Retinal pigment epithelial cell (primary cell): ENCODE results near the gene C2orf72.

ENCODE experiments used
- DNase-seq: peaks from one replicate; pipeline ENCODE4 v3.0.0-alpha.2; 2010; ENCODE audit warnings: low read depth
- H3K4me3 ChIP-seq: 2 replicates; pipeline ENCODE4 v1.5.1; 2011; ENCODE audit warnings: mild to moderate bottlenecking, low read length, control low read depth, moderate library complexity
- TF ChIP-seq, protein P1 (sequence below): conservative IDR thresholded peaks from 2 replicates; pipeline ENCODE4 v1.5.1; 2011; ENCODE audit warnings: low read depth, low read length, control low read depth, inconsistent platforms

C2orf72 gene

GRCh38 chr2:231028889-231029288, 8.4 kb upstream of the C2orf72 start:
- no peak overlapping the region for H3K4me3 ChIP-seq
- DNase-seq, result no peak
- TF ChIP-seq, protein P1, sequence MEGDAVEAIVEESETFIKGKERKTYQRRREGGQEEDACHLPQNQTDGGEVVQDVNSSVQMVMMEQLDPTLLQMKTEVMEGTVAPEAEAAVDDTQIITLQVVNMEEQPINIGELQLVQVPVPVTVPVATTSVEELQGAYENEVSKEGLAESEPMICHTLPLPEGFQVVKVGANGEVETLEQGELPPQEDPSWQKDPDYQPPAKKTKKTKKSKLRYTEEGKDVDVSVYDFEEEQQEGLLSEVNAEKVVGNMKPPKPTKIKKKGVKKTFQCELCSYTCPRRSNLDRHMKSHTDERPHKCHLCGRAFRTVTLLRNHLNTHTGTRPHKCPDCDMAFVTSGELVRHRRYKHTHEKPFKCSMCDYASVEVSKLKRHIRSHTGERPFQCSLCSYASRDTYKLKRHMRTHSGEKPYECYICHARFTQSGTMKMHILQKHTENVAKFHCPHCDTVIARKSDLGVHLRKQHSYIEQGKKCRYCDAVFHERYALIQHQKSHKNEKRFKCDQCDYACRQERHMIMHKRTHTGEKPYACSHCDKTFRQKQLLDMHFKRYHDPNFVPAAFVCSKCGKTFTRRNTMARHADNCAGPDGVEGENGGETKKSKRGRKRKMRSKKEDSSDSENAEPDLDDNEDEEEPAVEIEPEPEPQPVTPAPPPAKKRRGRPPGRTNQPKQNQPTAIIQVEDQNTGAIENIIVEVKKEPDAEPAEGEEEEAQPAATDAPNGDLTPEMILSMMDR, result no peak

- DNase-seq, result no peak
- TF ChIP-seq, protein P1, result no peak
- no peak overlapping the region for H3K4me3 ChIP-seq
Observed at GRCh38 chr2:231029563-231029962, 7.8 kb upstream of the C2orf72 start.

DNA sequence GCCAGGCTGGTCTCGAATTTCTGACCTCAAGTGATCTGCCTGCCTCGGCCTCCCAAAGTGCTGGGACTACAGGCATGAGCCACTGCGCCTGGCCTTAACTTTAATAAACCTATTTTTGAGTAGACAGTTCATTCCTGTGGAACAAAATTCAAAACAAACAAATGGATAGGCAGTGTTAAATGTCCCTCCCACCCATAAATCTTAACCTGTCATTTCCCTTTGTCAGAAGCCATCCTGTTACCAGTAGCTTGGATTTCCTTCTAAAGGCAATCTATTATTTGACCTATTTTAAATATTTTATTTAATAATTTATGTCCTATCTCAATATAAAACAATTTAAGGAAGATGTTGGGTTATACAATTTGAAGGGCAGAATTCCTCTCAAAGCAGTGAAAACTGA, 6.6 kb upstream of the C2orf72 start:
- TF ChIP-seq, protein P1, result no peak
- DNase-seq, result no peak
- H3K4me3 ChIP-seq, result no peak overlapping the region

GRCh38 chr2:231032575-231033140, 4.7 kb upstream of the C2orf72 start:
- DNase-seq, result no peak
- TF ChIP-seq, protein P1, result no peak
- no peak overlapping the region for H3K4me3 ChIP-seq

DNA sequence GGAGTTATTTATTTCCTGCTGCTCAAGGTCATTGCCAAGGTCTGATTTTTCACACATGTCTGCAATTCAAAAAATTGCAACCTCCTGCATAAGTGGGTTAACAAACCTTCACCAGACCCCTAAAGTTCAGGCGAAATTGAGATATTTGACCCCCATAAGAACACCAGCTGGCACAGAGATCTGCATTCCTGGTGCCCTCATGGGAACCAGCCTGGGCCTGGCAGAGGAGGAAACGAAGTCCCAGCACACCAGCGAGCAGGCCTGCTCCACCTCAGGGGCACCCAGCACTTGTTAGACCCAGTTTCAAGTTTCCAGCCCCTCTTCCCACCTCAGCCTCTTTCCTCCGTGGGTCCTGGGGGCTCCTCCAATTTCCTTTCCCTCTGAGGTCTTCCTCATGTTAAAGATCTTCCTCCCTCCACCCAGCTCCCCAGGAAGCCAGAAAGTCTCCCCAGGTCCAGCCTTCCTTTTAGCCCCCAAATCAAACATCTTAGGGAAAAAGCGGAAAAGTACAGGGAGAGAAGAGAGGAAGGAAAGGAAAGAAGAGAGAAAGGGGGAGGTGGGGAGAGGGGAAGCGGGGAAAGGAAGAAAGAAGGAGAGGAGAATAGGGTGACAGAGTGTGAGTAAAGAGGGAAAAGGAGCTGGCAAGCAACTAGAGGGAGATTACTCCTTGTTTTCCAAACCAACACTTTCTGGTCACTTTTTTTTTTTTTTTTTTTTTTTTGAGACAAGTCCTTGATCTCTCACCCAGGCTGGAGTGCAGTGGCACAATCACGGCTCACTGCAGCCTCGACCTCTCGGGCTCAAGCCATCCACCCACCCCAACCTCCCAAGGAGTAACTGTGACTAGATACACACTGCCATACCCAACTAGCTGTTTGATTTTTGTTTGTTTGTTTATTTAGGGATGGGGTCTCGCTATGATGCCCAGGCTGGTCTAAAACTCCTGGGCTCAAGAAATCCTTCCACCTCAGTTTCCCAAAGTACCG, 3.9 kb upstream of the C2orf72 start:
- TF ChIP-seq, protein P1, result no peak
- no peak for DNase-seq

GRCh38 chr2:231034291-231034882, 2.9 kb upstream of the C2orf72 start:
- no peak for DNase-seq
- TF ChIP-seq, protein P1, result no peak
- H3K4me3 ChIP-seq, result no peak overlapping the region

More for the DNA sequence above, 3.9 kb upstream of the C2orf72 start:
- H3K4me3 ChIP-seq, result no peak overlapping the region
